ENCODE data around the gene ARMC12. TPM values are rescaled to one million over a fixed set of nuclear protein-coding genes. Genes with fewer than 3 reads are reported as not detected.

Gene ARMC12
- total and polyA plus RNA-seq, 2 donors (not counting 3 experiments of a cell fraction or from before 2014, with no cell fraction given), result 0.91 to 1.9 TPM

- DNase-seq (ENCODE audit: low read depth, low spot score) (no peak), FAIRE-seq (no peak)
- Histone ChIP-seq H3K27me3 (ENCODE audit: control insufficient read depth in 2 of 2, insufficient read depth in 2 of 2, low read length in 2 of 2) (peaks cover 4 to 14% of the 10 kb centered on the region in 2 experiments), H3K79me2 (ENCODE audit: control insufficient read depth, insufficient read depth, low read length) (no peaks in the 10 kb centered on the region), H3K9me3 (replicated peaks; ENCODE audit: control insufficient read depth, insufficient read depth, low read length) (no peaks in the 10 kb centered on the region), H3K27ac (ENCODE audit: insufficient read depth, low read depth, low read length) (no peak overlapping the region), H3K4me1 (ENCODE audit: control insufficient read depth, extremely low read depth, insufficient read depth, low read length) (no peaks in the 10 kb centered on the region), H4K20me1 (replicated peaks; ENCODE audit: control insufficient read depth, extremely low read depth, insufficient read depth, low read length) (no peaks in the 10 kb centered on the region), H3K4me3 (replicated peaks in 1 of 3; ENCODE audit: insufficient read depth in 1 of 3, low read depth in 1 of 3, low read length in 3 of 3) (no peak overlapping the region), H3K4me2 (ENCODE audit: insufficient read depth, low read length) (no peak overlapping the region), H3K36me3 (ENCODE audit: control insufficient read depth in 2 of 2, extremely low read depth in 1 of 2, insufficient read depth in 2 of 2, low read length in 2 of 2) (no peaks in the 10 kb centered on the region), H3K9ac (replicated peaks; ENCODE audit: extremely low read depth, insufficient read depth, low read length) (no peak overlapping the region), H3K9me1 (replicated peaks; ENCODE audit: control insufficient read depth, extremely low read depth, insufficient read depth, low read length) (no peaks in the 10 kb centered on the region), H2AFZ (ENCODE audit: low read depth, low read length) (no peak overlapping the region)
- ChIA-PET CTCF (interaction anchor here (0.6 to 1.4 kb wide), 6 partner anchors 10 to 254 kb away, joined by 3 to 4 read pairs (median 4); no protein-coding TSS in a partner anchor), POLR2A (no interaction called here)
- dilution Hi-C loops (cut with MboI; ENCODE audit: extremely low pct_ligation_motif_present, low sequenced_read_pairs) (no loop called here), intact Hi-C loops (cut with micrococcal nuclease) (no loop called here)
- no TSS peak for BruUV-seq (replicated peaks)
- TF ChIP-seq POLR2A (IDR thresholded peaks at IDR 0.05; ENCODE audit: low read depth, low read length) (no peak), POLR2AphosphoS5 (IDR thresholded peaks at IDR 0.05; ENCODE audit: insufficient read depth, low read depth, low read length) (no peak), FOS (IDR thresholded peaks at IDR 0.05; ENCODE audit: borderline replicate concordance, insufficient read depth, low read length) (no peak), GATA2 (IDR thresholded peaks at IDR 0.05; ENCODE audit: insufficient read depth, insufficient read length, low read depth, low read length) (no peak), EZH2 (IDR thresholded peaks at IDR 0.05; ENCODE audit: borderline replicate concordance, low read depth, low read length, severe bottlenecking) (no peak), JUN (IDR thresholded peaks at IDR 0.05; ENCODE audit: borderline replicate concordance, insufficient read depth, insufficient read length, low read depth) (no peak), MYC (IDR thresholded peaks at IDR 0.05; ENCODE audit: low read depth, low read length) (no peak), CTCF (IDR thresholded peaks at IDR 0.05; ENCODE audit: extremely low read depth in 1 of 2, insufficient read depth in 1 of 2, low read depth in 1 of 2, low read length in 2 of 2) (no peak), MAX (IDR thresholded peaks at IDR 0.05; ENCODE audit: insufficient read depth, insufficient read length) (no peak)
These were observed 32.4 kb downstream of the ARMC12 start for GRCh38 chr6:35769211-35769610.

Data from endothelial cell of umbilical vein (primary cell).